SU-DHL-6 (cell line): ENCODE measurements around the gene ATPAF1.

Source experiments
- H2AFZ ChIP-seq: fragments of 200-600 bp; sonication (generic); 2 replicates; pipeline ENCODE4 v1.6.1; 2014; ENCODE audit warnings: low read depth, mild to moderate bottlenecking, moderate library complexity, mixed read lengths, antibody characterized with exemption, low read length; ENCODE audit not compliant: severe bottlenecking
- H3F3A ChIP-seq: fragments of 200-600 bp; shearing (Covaris generic); 2 replicates; pipeline ENCODE4 v1.6.0; 2016; ENCODE audit warnings: antibody characterized with exemption, mild to moderate bottlenecking; ENCODE audit not compliant: insufficient read depth
- H3K27ac ChIP-seq: fragments of 200-600 bp; sonication (generic); 2 replicates; pipeline ENCODE4 v1.5.1; 2016; ENCODE audit warnings: low read depth, mild to moderate bottlenecking, low read length, moderate library complexity, mixed read lengths
- H3K27me3 ChIP-seq: fragments of 200-600 bp; sonication (generic), shearing (Covaris generic); 2 replicates; pipeline ENCODE4 v1.6.0; 2014; ENCODE audit warnings: mild to moderate bottlenecking, low read length
- H3K36me3 ChIP-seq: fragments of 200-600 bp; sonication (generic); 2 replicates; pipeline ENCODE4 v1.6.1; 2014; ENCODE audit warnings: mild to moderate bottlenecking, low read length, mixed read lengths
- H3K4me2 ChIP-seq: fragments of 300-600, 200-600 bp; shearing (Covaris generic), sonication (generic); 2 replicates; pipeline ENCODE4 v1.6.0; 2014; ENCODE audit warnings: low read length, low read depth, mild to moderate bottlenecking; ENCODE audit not compliant: poor library complexity, severe bottlenecking
- H3K4me3 ChIP-seq: fragments of 200-600 bp; sonication (generic); 2 replicates; pipeline ENCODE4 v1.5.1; 2014; ENCODE audit warnings: antibody characterized with exemption, low read length, mild to moderate bottlenecking, mixed read lengths; ENCODE audit not compliant: insufficient read depth, poor library complexity, severe bottlenecking
- H3K79me2 ChIP-seq: fragments of 200-600 bp; sonication (generic); 2 replicates; pipeline ENCODE4 v1.6.1; 2014; ENCODE audit warnings: mild to moderate bottlenecking, low read length, moderate library complexity; ENCODE audit not compliant: insufficient read depth
- H3K9ac ChIP-seq: fragments of 200-600 bp; sonication (generic); 2 replicates; pipeline ENCODE4 v1.7.0; 2014; ENCODE audit warnings: mild to moderate bottlenecking, low read length
- H3K9me2 ChIP-seq: fragments of 200-600 bp; sonication (generic); replicated peaks from 2 replicates; pipeline ENCODE4 v1.6.1; 2014; ENCODE audit warnings: low read length; ENCODE audit not compliant: insufficient read depth
- H3K9me3 ChIP-seq: fragments of 200-600 bp; sonication (generic); 2 replicates; pipeline ENCODE4 v1.6.1; 2014; ENCODE audit warnings: low read length, mixed read lengths; ENCODE audit not compliant: insufficient read depth
- H4K20me1 ChIP-seq: fragments of 200-600 bp; sonication (generic); 2 replicates; pipeline ENCODE4 v1.6.1; 2014; ENCODE audit warnings: low read depth, mild to moderate bottlenecking, antibody characterized with exemption, low read length, moderate library complexity, mixed read lengths
- EZH2phosphoT487 ChIP-seq: fragments of 200-600 bp; sonication (generic), shearing (Covaris generic); conservative IDR thresholded peaks from 2 replicates; pipeline ENCODE4 v1.6.1; 2018; ENCODE audit warnings: mild to moderate bottlenecking, antibody characterized with exemption, low read length, moderate library complexity, mixed read lengths
- TF ChIP-seq, protein P1 (sequence below): fragments of 200-600 bp; sonication (generic); IDR thresholded peaks from one replicate; pipeline ENCODE4 v1.5.1; 2017; ENCODE audit warnings: antibody characterized with exemption, mild to moderate bottlenecking, low read length, moderate library complexity; ENCODE audit not compliant: insufficient read depth, poor library complexity, severe bottlenecking

ATPAF1 gene

DNA sequence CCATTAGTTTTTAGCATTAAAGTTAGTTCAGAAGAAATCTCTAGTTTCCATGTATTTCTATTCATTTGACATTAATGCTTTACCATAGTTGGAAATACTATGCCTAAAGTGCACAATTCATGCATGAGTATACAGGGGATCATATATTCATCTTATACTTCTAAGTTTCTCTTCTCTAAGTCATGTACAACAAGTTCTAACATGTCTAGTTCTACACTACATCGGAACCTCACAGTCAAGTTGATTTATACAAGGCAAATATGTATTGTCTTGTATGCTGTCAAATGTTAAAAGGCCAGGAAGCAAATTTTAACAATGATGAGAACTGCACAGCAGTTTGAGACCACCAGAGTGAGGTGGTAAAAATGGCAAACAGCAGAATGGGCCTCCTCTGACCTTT lies 28.6 kb downstream of the ATPAF1 start:
- H3K9ac ChIP-seq: no peak overlapping the region
- no peak overlapping the region for H3K4me3 ChIP-seq
- H3K9me3 ChIP-seq: no peaks in the 10 kb centered on the region
- no peak overlapping the region for H3K27ac ChIP-seq
- no peaks in the 10 kb centered on the region for H3F3A ChIP-seq
- H3K4me2 ChIP-seq: no peak overlapping the region
- no peaks in the 10 kb centered on the region for H3K27me3 ChIP-seq
- H3K79me2 ChIP-seq: no peaks in the 10 kb centered on the region
- no peaks in the 10 kb centered on the region for H3K9me2 ChIP-seq
- no peaks in the 10 kb centered on the region for H3K36me3 ChIP-seq
- H4K20me1 ChIP-seq: no peaks in the 10 kb centered on the region
- no peak overlapping the region for H2AFZ ChIP-seq
- TF ChIP-seq EZH2phosphoT487: no peak
- TF ChIP-seq, protein P1, sequence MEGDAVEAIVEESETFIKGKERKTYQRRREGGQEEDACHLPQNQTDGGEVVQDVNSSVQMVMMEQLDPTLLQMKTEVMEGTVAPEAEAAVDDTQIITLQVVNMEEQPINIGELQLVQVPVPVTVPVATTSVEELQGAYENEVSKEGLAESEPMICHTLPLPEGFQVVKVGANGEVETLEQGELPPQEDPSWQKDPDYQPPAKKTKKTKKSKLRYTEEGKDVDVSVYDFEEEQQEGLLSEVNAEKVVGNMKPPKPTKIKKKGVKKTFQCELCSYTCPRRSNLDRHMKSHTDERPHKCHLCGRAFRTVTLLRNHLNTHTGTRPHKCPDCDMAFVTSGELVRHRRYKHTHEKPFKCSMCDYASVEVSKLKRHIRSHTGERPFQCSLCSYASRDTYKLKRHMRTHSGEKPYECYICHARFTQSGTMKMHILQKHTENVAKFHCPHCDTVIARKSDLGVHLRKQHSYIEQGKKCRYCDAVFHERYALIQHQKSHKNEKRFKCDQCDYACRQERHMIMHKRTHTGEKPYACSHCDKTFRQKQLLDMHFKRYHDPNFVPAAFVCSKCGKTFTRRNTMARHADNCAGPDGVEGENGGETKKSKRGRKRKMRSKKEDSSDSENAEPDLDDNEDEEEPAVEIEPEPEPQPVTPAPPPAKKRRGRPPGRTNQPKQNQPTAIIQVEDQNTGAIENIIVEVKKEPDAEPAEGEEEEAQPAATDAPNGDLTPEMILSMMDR: no peak

GRCh38 chr1:46638921-46639320 lies 29.2 kb downstream of the ATPAF1 start:
- Histone ChIP-seq H4K20me1 (no peaks in the 10 kb centered on the region), H3K36me3 (no peaks in the 10 kb centered on the region), H3K9ac (no peak overlapping the region), H3K4me3 (no peak overlapping the region), H3K4me2 (no peak overlapping the region), H3K9me2 (no peaks in the 10 kb centered on the region), H2AFZ (no peak overlapping the region), H3F3A (no peaks in the 10 kb centered on the region), H3K27me3 (no peaks in the 10 kb centered on the region), H3K79me2 (no peaks in the 10 kb centered on the region), H3K9me3 (no peaks in the 10 kb centered on the region), H3K27ac (no peak overlapping the region)
- TF ChIP-seq EZH2phosphoT487: no peak
- TF ChIP-seq, protein P1: no peak

DNA sequence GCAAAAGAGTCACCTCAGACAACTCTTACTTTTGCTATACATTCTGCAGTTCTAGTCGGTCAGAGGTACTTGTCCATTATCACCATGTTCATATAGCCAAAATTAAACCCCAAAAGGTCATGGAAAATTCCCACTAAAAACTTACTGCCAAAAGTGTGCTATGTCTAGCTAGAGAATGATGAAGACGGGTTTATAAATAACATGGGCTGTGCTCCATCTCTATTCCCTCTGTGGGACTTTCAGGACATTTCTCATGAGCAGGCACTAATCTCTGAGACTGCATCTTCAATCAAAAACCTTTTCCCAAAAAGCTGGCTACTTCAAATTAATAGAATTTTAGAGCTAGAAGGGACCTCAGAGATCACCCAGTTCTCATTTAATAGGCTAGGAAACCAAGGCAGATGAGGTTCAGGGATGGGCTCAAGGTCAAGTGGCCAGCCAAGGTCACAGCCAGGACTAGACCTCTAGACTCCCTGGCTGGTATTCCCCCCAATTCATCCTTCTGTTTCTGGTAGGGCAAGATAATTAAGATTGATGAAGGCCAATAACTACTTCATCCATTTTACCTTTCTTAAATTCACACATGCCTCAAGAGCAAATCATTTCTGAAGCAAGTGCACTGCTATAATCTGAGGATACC lies 30.6 kb downstream of the ATPAF1 start:
- Histone ChIP-seq H4K20me1 (no peaks in the 10 kb centered on the region), H3K27ac (no peak overlapping the region), H3K9me3 (no peaks in the 10 kb centered on the region), H3F3A (no peaks in the 10 kb centered on the region), H3K9me2 (no peaks in the 10 kb centered on the region), H3K9ac (no peak overlapping the region), H3K4me3 (no peak overlapping the region), H2AFZ (no peak overlapping the region), H3K27me3 (no peaks in the 10 kb centered on the region), H3K4me2 (no peak overlapping the region), H3K36me3 (no peaks in the 10 kb centered on the region), H3K79me2 (no peaks in the 10 kb centered on the region)
- TF ChIP-seq, protein P1: no peak
- TF ChIP-seq EZH2phosphoT487: no peak
